Measurements from ENCODE around the gene NHS. TPM values are rescaled to one million over a fixed set of nuclear protein-coding genes. Genes with fewer than 3 reads are reported as not detected.

The NHS gene
- total and polyA plus RNA-seq, 5 donors = 0.61 to 1.7 (median 1.6) TPM

GRCh38 chrX:17692709-17693346 lies 317.8 kb downstream of the NHS start:
- 75% methylated on average over 5 of the region's 5 CpGs for WGBS

GRCh38 chrX:17697191-17697590 lies 322.2 kb downstream of the NHS start:
- Histone ChIP-seq H3K4me1 (ENCODE audit: control insufficient read depth, insufficient read depth, low read length) (no peaks in the 10 kb centered on the region), H3K4me3 (ENCODE audit: low read length) (no peak overlapping the region), H3K9me3 (ENCODE audit: control insufficient read depth, low read length) (no peaks in the 10 kb centered on the region), H3K27me3 (ENCODE audit: control insufficient read depth, insufficient read depth) (no peaks in the 10 kb centered on the region), H3K27ac (ENCODE audit: low read length) (no peak overlapping the region)
- WGBS = 86% methylated on average over 1 of the region's 1 CpG
- DNase-seq (no peak), ATAC-seq (no peak)
- intact Hi-C loops (cut with DNase I) = no loop called here

More at GRCh38 chrX:17692709-17693346, 317.8 kb downstream of the NHS start:
- H3K27me3 ChIP-seq (ENCODE audit: control insufficient read depth, insufficient read depth) = no peaks in the 10 kb centered on the region
- intact Hi-C loops (cut with DNase I) = loop anchor here in 2 of 4 donors (5.0 kb wide), 2 partner anchors 161 to 451 kb away; no protein-coding TSS in a partner anchor
- no peak overlapping the region for H3K4me3 ChIP-seq (ENCODE audit: low read length)
- H3K4me1 ChIP-seq (ENCODE audit: control insufficient read depth, insufficient read depth, low read length) = no peaks in the 10 kb centered on the region
- ATAC-seq (no peak), DNase-seq (no peak)
- no peak overlapping the region for H3K27ac ChIP-seq (ENCODE audit: low read length)
- H3K9me3 ChIP-seq (ENCODE audit: control insufficient read depth, low read length) = no peaks in the 10 kb centered on the region

- intact Hi-C loops (cut with DNase I) = no loop called here
- H3K4me3 ChIP-seq (ENCODE audit: low read length) = no peak overlapping the region
- DNase-seq (no peak), ATAC-seq (no peak)
- WGBS = 97% methylated on average over 1 of the region's 1 CpG
- no peaks in the 10 kb centered on the region for H3K4me1 ChIP-seq (ENCODE audit: control insufficient read depth, insufficient read depth, low read length)
- H3K27ac ChIP-seq (ENCODE audit: low read length) = no peak overlapping the region
- H3K9me3 ChIP-seq (ENCODE audit: control insufficient read depth, low read length) = no peaks in the 10 kb centered on the region
- no peaks in the 10 kb centered on the region for H3K27me3 ChIP-seq (ENCODE audit: control insufficient read depth, insufficient read depth)
Observed at GRCh38 chrX:17700976-17701375, 326.0 kb downstream of the NHS start.

- Histone ChIP-seq H3K4me1 (ENCODE audit: control insufficient read depth, insufficient read depth, low read length) (no peaks in the 10 kb centered on the region), H3K9me3 (ENCODE audit: control insufficient read depth, low read length) (no peaks in the 10 kb centered on the region), H3K27ac (ENCODE audit: low read length) (no peak overlapping the region), H3K4me3 (ENCODE audit: low read length) (no peak overlapping the region), H3K27me3 (ENCODE audit: control insufficient read depth, insufficient read depth) (no peaks in the 10 kb centered on the region)
- no peak for ATAC-seq
- no peak for DNase-seq
- 88% methylated on average over 2 of the region's 2 CpGs for WGBS
- intact Hi-C loops (cut with DNase I) = no loop called here
Observed at GRCh38 chrX:17703201-17703600, 328.2 kb downstream of the NHS start.

GRCh38 chrX:17705211-17705610 lies 330.2 kb downstream of the NHS start:
- ATAC-seq (no peak), DNase-seq (no peak)
- no peak overlapping the region for H3K27ac ChIP-seq (ENCODE audit: low read length)
- intact Hi-C loops (cut with DNase I) = no loop called here
- no peaks in the 10 kb centered on the region for H3K4me1 ChIP-seq (ENCODE audit: control insufficient read depth, insufficient read depth, low read length)
- no peak overlapping the region for H3K4me3 ChIP-seq (ENCODE audit: low read length)
- no peaks in the 10 kb centered on the region for H3K9me3 ChIP-seq (ENCODE audit: control insufficient read depth, low read length)
- 90% methylated on average over 2 of the region's 2 CpGs for WGBS
- no peaks in the 10 kb centered on the region for H3K27me3 ChIP-seq (ENCODE audit: control insufficient read depth, insufficient read depth)

- H3K4me1 ChIP-seq (ENCODE audit: control insufficient read depth, insufficient read depth, low read length) = no peaks in the 10 kb centered on the region
- no peaks in the 10 kb centered on the region for H3K27me3 ChIP-seq (ENCODE audit: control insufficient read depth, insufficient read depth)
- no peaks in the 10 kb centered on the region for H3K9me3 ChIP-seq (ENCODE audit: control insufficient read depth, low read length)
- DNase-seq = no peak
- no peak overlapping the region for H3K27ac ChIP-seq (ENCODE audit: low read length)
- 91% methylated on average over 4 of the region's 4 CpGs for WGBS
- intact Hi-C loops (cut with DNase I) = no loop called here
- H3K4me3 ChIP-seq (ENCODE audit: low read length) = no peak overlapping the region
- no peak for ATAC-seq
Observed at GRCh38 chrX:17706676-17707075, 331.7 kb downstream of the NHS start.

GRCh38 chrX:17707731-17708130 lies 332.7 kb downstream of the NHS start:
- intact Hi-C loops (cut with DNase I) = no loop called here
- no peak for ATAC-seq
- no peaks in the 10 kb centered on the region for H3K27me3 ChIP-seq (ENCODE audit: control insufficient read depth, insufficient read depth)
- H3K9me3 ChIP-seq (ENCODE audit: control insufficient read depth, low read length) = no peaks in the 10 kb centered on the region
- H3K4me3 ChIP-seq (ENCODE audit: low read length) = no peak overlapping the region
- 95% methylated on average over 3 of the region's 3 CpGs for WGBS
- no peaks in the 10 kb centered on the region for H3K4me1 ChIP-seq (ENCODE audit: control insufficient read depth, insufficient read depth, low read length)
- DNase-seq = no peak
- H3K27ac ChIP-seq (ENCODE audit: low read length) = no peak overlapping the region

GRCh38 chrX:17710871-17711301 lies 335.9 kb downstream of the NHS start:
- ATAC-seq (no peak), DNase-seq (no peak)
- H3K27me3 ChIP-seq (ENCODE audit: control insufficient read depth, insufficient read depth) = no peaks in the 10 kb centered on the region
- no peaks in the 10 kb centered on the region for H3K9me3 ChIP-seq (ENCODE audit: control insufficient read depth, low read length)
- no peaks in the 10 kb centered on the region for H3K4me1 ChIP-seq (ENCODE audit: control insufficient read depth, insufficient read depth, low read length)
- intact Hi-C loops (cut with DNase I) = no loop called here
- 70% methylated on average over 1 of the region's 1 CpG for WGBS
- no peak overlapping the region for H3K4me3 ChIP-seq (ENCODE audit: low read length)
- no peak overlapping the region for H3K27ac ChIP-seq (ENCODE audit: low read length)

GRCh38 chrX:17713288-17713687 lies 338.3 kb downstream of the NHS start:
- ATAC-seq = no peak
- no peak overlapping the region for H3K27ac ChIP-seq (ENCODE audit: low read length)
- intact Hi-C loops (cut with DNase I) = no loop called here
- 59% methylated on average over 2 of the region's 2 CpGs for WGBS
- DNase-seq = no peak
- H3K27me3 ChIP-seq (ENCODE audit: control insufficient read depth, insufficient read depth) = no peaks in the 10 kb centered on the region
- no peaks in the 10 kb centered on the region for H3K9me3 ChIP-seq (ENCODE audit: control insufficient read depth, low read length)
- no peaks in the 10 kb centered on the region for H3K4me1 ChIP-seq (ENCODE audit: control insufficient read depth, insufficient read depth, low read length)
- H3K4me3 ChIP-seq (ENCODE audit: low read length) = no peak overlapping the region

- no peak for ATAC-seq
- Histone ChIP-seq H3K9me3 (ENCODE audit: control insufficient read depth, low read length) (no peaks in the 10 kb centered on the region), H3K4me1 (ENCODE audit: control insufficient read depth, insufficient read depth, low read length) (no peaks in the 10 kb centered on the region), H3K27me3 (ENCODE audit: control insufficient read depth, insufficient read depth) (no peaks in the 10 kb centered on the region), H3K4me3 (ENCODE audit: low read length) (no peak overlapping the region), H3K27ac (ENCODE audit: low read length) (no peak overlapping the region)
- no peak for DNase-seq
- intact Hi-C loops (cut with DNase I) = no loop called here
Observed at GRCh38 chrX:17718649-17719165, 343.7 kb downstream of the NHS start.

- intact Hi-C loops (cut with DNase I) = no loop called here
- Histone ChIP-seq H3K4me1 (ENCODE audit: control insufficient read depth, insufficient read depth, low read length) (no peaks in the 10 kb centered on the region), H3K27ac (ENCODE audit: low read length) (no peak overlapping the region), H3K4me3 (ENCODE audit: low read length) (no peak overlapping the region), H3K9me3 (ENCODE audit: control insufficient read depth, low read length) (no peaks in the 10 kb centered on the region), H3K27me3 (ENCODE audit: control insufficient read depth, insufficient read depth) (no peaks in the 10 kb centered on the region)
- 55% methylated on average over 6 of the region's 6 CpGs for WGBS
- ATAC-seq (no peak), DNase-seq (no peak)
Observed at GRCh38 chrX:17719711-17720110, 344.7 kb downstream of the NHS start.

- Histone ChIP-seq H3K4me3 (ENCODE audit: low read length) (no peak overlapping the region), H3K4me1 (ENCODE audit: control insufficient read depth, insufficient read depth, low read length) (no peaks in the 10 kb centered on the region), H3K27me3 (ENCODE audit: control insufficient read depth, insufficient read depth) (no peaks in the 10 kb centered on the region), H3K9me3 (ENCODE audit: control insufficient read depth, low read length) (no peaks in the 10 kb centered on the region), H3K27ac (ENCODE audit: low read length) (no peak overlapping the region)
- WGBS = 86% methylated on average over 4 of the region's 4 CpGs
- no peak for DNase-seq
- no peak for ATAC-seq
- intact Hi-C loops (cut with DNase I) = no loop called here
Observed at GRCh38 chrX:17721715-17722114, 346.7 kb downstream of the NHS start.
